Measurements from ENCODE around the gene PRKAR1A. TPM values are rescaled to one million over a fixed set of nuclear protein-coding genes. Genes with fewer than 3 reads are reported as not detected.

Gene PRKAR1A
- total RNA-seq, 1 experiment from 2014 or later: 174 TPM

DNA sequence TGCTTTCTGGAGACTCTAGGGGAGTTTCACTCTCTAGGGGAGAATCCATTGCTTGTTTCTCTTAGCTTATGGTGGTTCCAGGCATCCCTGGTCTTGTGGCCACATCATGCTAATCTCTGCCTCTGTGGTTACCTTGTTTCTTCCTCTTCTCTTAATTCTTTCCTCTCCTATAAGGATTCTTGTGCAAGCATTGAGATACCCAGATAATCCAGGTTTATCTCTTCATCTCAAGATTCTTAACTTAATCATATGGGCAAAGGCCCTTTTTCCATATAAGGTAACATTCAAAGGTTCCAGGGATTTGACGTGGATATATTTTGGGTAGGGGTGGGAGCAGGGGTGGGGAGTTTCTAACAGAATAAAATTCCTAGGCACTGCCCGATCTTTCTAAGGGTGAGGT, 56.4 kb downstream of the PRKAR1A start:
- no peaks in the 10 kb centered on the region for H3K36me3 ChIP-seq (ENCODE audit: control insufficient read depth, insufficient read depth, low read length)
- H3K27me3 ChIP-seq (ENCODE audit: control insufficient read depth, insufficient read depth, low read length): no peaks in the 10 kb centered on the region
- no TSS peak for BruUV-seq (replicated peaks)
- in situ Hi-C loops (cut with HindIII; ENCODE audit: low pct_unique_long_range_greater_than_20kb, low sequenced_read_pairs) (no loop called here), intact Hi-C loops (cut with micrococcal nuclease; ENCODE audit: unreplicated experiment) (no loop called here)
- TF ChIP-seq SIN3A (IDR thresholded peaks at IDR 0.05; ENCODE audit: borderline replicate concordance, insufficient read depth, low read depth, low read length) (no peak), POLR2AphosphoS5 (IDR thresholded peaks at IDR 0.05; ENCODE audit: low read depth, low read length) (no peak), REST (IDR thresholded peaks at IDR 0.05; ENCODE audit: insufficient read depth in 1 of 2, low read depth in 2 of 2, low read length in 1 of 2) (no peak), CTCF (IDR thresholded peaks at IDR 0.05) (no peak), TCF7L2 (IDR thresholded peaks at IDR 0.05; ENCODE audit: low read depth, low read length) (no peak)
- CTCF ChIA-PET: no interaction called here
- ATAC-seq (no peak), DNase-seq (ENCODE audit: low read depth, low spot score) (no peak)
- POLR2A ChIA-PET: no interaction called here
- H3K4me1 ChIP-seq (ENCODE audit: control insufficient read depth, insufficient read depth, low read length): no peaks in the 10 kb centered on the region
- H3K4me3 ChIP-seq (ENCODE audit: low read depth in 2 of 2, low read length in 2 of 2): no peak overlapping the region
- no peak overlapping the region for H3K27ac ChIP-seq (ENCODE audit: low read length)
- H3K9me3 ChIP-seq (ENCODE audit: control insufficient read depth, insufficient read depth, low read depth, low read length): no peaks in the 10 kb centered on the region

GRCh38 chr17:68569346-68569745, 57.1 kb downstream of the PRKAR1A start:
- intact Hi-C loops (cut with micrococcal nuclease; ENCODE audit: unreplicated experiment) (no loop called here), in situ Hi-C loops (cut with HindIII; ENCODE audit: low pct_unique_long_range_greater_than_20kb, low sequenced_read_pairs) (no loop called here)
- ChIA-PET POLR2A (no interaction called here), CTCF (no interaction called here)
- TF ChIP-seq SIN3A (IDR thresholded peaks at IDR 0.05; ENCODE audit: borderline replicate concordance, insufficient read depth, low read depth, low read length): no peak
- no peak for TF ChIP-seq REST (IDR thresholded peaks at IDR 0.05; ENCODE audit: insufficient read depth in 1 of 2, low read depth in 2 of 2, low read length in 1 of 2)
- TF ChIP-seq CTCF (IDR thresholded peaks at IDR 0.05): no peak
- TF ChIP-seq TCF7L2 (IDR thresholded peaks at IDR 0.05; ENCODE audit: low read depth, low read length): no peak
- no peak for TF ChIP-seq POLR2AphosphoS5 (IDR thresholded peaks at IDR 0.05; ENCODE audit: low read depth, low read length)
- Histone ChIP-seq H3K27me3 (ENCODE audit: control insufficient read depth, insufficient read depth, low read length) (no peaks in the 10 kb centered on the region), H3K27ac (ENCODE audit: low read length) (no peak overlapping the region), H3K9me3 (ENCODE audit: control insufficient read depth, insufficient read depth, low read depth, low read length) (no peaks in the 10 kb centered on the region), H3K4me1 (ENCODE audit: control insufficient read depth, insufficient read depth, low read length) (no peaks in the 10 kb centered on the region), H3K4me3 (ENCODE audit: low read depth in 2 of 2, low read length in 2 of 2) (no peak overlapping the region), H3K36me3 (ENCODE audit: control insufficient read depth, insufficient read depth, low read length) (no peaks in the 10 kb centered on the region)
- no TSS peak for BruUV-seq (replicated peaks)
- ATAC-seq (no peak), DNase-seq (ENCODE audit: low read depth, low spot score) (no peak)
